Testis (tissue), 3 donors: ENCODE measurements around the gene PHEX. TPM values are rescaled to one million over a fixed set of nuclear protein-coding genes. Genes with fewer than 3 reads are reported as not detected.

Experiments
- DNase-seq: peaks from one replicate; pipeline ENCODE4 v3.0.0-alpha.2; 2019
- H3K27ac ChIP-seq, 2 donors: fragments of 200-600 bp; sonication (generic); one replicate each; pipeline ENCODE4 v1.5.1; 2019
- H3K27me3 ChIP-seq: fragments of 200-600 bp; sonication (generic); one replicate; pipeline ENCODE4 v1.5.1; 2019
- H3K36me3 ChIP-seq: fragments of 200-600 bp; sonication (generic); one replicate; pipeline ENCODE4 v1.5.1; 2017; ENCODE audit warnings: low read depth; ENCODE audit errors: missing control alignments
- H3K4me1 ChIP-seq: fragments of 200-600 bp; sonication (generic); one replicate; pipeline ENCODE4 v1.5.1; 2019
- H3K4me3 ChIP-seq, 2 donors: fragments of 200-600 bp; sonication (generic); one replicate each; pipeline ENCODE4 v1.5.1; 2017 to 2019
- H3K9me3 ChIP-seq: fragments of 200-600 bp; sonication (generic); one replicate; pipeline ENCODE4 v1.5.1; 2017
- POLR2A ChIP-seq: fragments of 450-650 bp; IDR thresholded peaks from one replicate; pipeline ENCODE4 v1.6.1; 2017; ENCODE audit warnings: antibody characterized with exemption, mild to moderate bottlenecking, moderate library complexity
- WGBS, 2 donors: methylation state at CpG; one replicate each; pipeline ENCODE4 v1.1.5; 2018; 5-methylcytosine and 5-hydroxymethylcytosine counted together
- intact Hi-C: fragments of 100-400 bp; cut with DNase I; formaldehyde crosslinking; loops from one replicate; pipeline ENCODE4 v1.15.1; 2023; ENCODE audit warnings: low total_unique reads
- polyA plus RNA-seq: library from polyadenylated mRNA; stranded (reverse); fragments of 350-450 nt; fragmentation: Illumina TruSeq; extraction: RNeasy Lipid Tissue Mini Kit (QIAGEN cat#74804); gene quantifications from one replicate; pipeline ENCODE4 v1.2.3, GENCODE V29; 2014; ENCODE audit warnings: low read depth, low replicate concordance; ENCODE audit not compliant: insufficient read depth
- total RNA-seq, 2 donors: library from RNA; depleted of rRNA; stranded (reverse); fragments of >200 nt; gene quantifications; one replicate each; pipeline ENCODE4 v1.2.3, GENCODE V29; 2016
- TF ChIP-seq, protein P1 (sequence below), 3 experiments: fragments of 450-650 bp in 2 of 3; fragments of 200-600 bp in 1 of 3; sonication (generic) in 1 of 3; IDR thresholded peaks; one replicate each; pipeline ENCODE4 v1.5.1; 2016 to 2019; ENCODE audit warnings: antibody characterized with exemption in 3 of 3, mild to moderate bottlenecking in 2 of 3, moderate library complexity in 1 of 3

Gene PHEX
- total and polyA plus RNA-seq, 3 donors from 2014 or later: 0.24 to 0.37 (median 0.31) TPM

DNA sequence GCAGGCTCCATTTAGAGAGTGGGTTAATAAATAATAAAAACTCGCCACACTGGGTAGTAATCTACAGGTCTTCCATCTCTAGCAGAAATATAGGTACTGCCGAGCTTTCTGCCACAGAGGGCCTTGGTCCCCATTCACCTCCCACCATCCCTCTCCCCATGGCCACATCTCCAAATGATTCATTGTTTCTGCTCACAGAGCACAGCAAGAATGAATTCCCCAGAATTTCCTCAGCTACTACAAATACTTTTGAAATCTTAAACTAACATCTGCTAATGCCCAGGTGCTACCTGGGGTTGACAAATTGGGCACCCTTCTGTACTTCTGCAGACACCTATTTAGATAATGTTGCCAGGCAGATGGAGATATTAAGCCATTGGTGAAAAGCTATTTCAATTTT lies 5.1 kb downstream of the PHEX start:
- WGBS, 2 donors: 71 to 88% methylated on average over 2 of the region's 2 CpGs
- Histone ChIP-seq H3K4me3 (no peak overlapping the region), H3K27me3 (no peaks in the 10 kb centered on the region), H3K36me3 (no peaks in the 10 kb centered on the region), H3K27ac (no peak overlapping the region), H3K4me1 (no peaks in the 10 kb centered on the region), H3K9me3 (no peaks in the 10 kb centered on the region)
- DNase-seq: no peak
- TF ChIP-seq, protein P1, sequence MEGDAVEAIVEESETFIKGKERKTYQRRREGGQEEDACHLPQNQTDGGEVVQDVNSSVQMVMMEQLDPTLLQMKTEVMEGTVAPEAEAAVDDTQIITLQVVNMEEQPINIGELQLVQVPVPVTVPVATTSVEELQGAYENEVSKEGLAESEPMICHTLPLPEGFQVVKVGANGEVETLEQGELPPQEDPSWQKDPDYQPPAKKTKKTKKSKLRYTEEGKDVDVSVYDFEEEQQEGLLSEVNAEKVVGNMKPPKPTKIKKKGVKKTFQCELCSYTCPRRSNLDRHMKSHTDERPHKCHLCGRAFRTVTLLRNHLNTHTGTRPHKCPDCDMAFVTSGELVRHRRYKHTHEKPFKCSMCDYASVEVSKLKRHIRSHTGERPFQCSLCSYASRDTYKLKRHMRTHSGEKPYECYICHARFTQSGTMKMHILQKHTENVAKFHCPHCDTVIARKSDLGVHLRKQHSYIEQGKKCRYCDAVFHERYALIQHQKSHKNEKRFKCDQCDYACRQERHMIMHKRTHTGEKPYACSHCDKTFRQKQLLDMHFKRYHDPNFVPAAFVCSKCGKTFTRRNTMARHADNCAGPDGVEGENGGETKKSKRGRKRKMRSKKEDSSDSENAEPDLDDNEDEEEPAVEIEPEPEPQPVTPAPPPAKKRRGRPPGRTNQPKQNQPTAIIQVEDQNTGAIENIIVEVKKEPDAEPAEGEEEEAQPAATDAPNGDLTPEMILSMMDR (IDR thresholded peaks at IDR 0.05): no peak
- no peak for TF ChIP-seq POLR2A
- intact Hi-C loops: no loop called here

DNA sequence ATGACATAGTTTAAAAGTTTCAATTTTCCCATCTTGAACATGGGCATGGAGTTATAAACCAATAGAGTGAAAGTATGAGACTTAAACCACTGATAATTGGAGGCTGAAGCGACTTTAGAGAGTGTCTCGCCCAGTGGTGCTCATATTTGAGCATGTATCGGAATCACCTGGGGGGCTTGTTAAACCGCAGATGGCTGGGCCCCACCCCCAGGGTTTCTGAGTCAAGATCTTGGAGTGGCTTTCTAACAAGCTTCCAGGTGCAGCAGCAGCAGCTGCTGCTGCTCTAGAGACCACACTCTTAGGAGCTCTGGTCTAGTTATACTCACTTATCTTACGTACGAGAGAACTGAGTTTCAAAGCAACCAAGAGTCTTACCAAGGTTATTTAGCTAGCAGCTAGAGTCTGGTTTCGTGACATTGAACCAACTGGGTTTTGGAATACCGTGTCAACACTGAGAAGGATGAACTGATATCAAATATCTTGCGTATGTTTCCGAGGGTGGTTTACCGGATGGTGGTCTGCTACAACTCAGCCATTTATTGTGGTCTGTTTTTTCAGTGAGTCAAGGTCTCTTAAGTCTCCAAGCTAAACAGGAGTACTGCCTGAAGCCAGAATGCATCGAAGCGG lies 5.9 kb downstream of the PHEX start:
- Histone ChIP-seq H3K4me3 (no peak overlapping the region), H3K4me1 (no peaks in the 10 kb centered on the region), H3K36me3 (no peaks in the 10 kb centered on the region), H3K9me3 (no peaks in the 10 kb centered on the region), H3K27ac (no peak overlapping the region), H3K27me3 (no peaks in the 10 kb centered on the region)
- intact Hi-C loops: no loop called here
- TF ChIP-seq, protein P1 (IDR thresholded peaks at IDR 0.05): no peak
- no peak for TF ChIP-seq POLR2A
- DNase-seq: no peak
- WGBS, 2 donors: 86 to 94% methylated on average over 8 to 13 of the region's 13 CpGs

DNA sequence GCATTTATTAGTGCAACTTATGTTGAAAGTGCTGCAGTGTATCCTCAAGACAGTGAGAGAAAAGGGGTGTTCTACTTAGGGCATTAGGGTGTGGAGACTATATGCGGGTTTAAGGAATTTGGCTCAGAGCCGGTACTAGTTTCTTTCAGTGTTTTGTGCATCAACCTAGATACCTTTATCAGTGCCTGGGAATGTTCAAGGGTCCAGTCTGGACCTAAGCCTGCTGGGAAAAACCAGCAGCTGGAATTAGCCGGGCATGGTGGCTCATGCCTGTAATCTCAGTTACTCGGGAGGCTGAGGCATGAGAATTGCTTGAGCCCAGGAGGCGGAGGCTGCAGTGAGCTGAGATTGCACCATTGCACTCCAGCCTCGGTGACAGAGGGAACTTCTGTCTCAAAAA lies 7.4 kb downstream of the PHEX start:
- TF ChIP-seq, protein P1 (IDR thresholded peaks at IDR 0.05): no peak
- no peak for TF ChIP-seq POLR2A
- intact Hi-C loops: no loop called here
- H3K4me3 ChIP-seq: no peak overlapping the region
- 81 to 86% methylated on average over 5 to 6 of the region's 6 CpGs for WGBS, 2 donors
- H3K27me3 ChIP-seq: no peaks in the 10 kb centered on the region
- H3K4me1 ChIP-seq: no peaks in the 10 kb centered on the region
- no peak for DNase-seq
- H3K27ac ChIP-seq: no peak overlapping the region
- H3K9me3 ChIP-seq: no peaks in the 10 kb centered on the region
- H3K36me3 ChIP-seq: no peaks in the 10 kb centered on the region

DNA sequence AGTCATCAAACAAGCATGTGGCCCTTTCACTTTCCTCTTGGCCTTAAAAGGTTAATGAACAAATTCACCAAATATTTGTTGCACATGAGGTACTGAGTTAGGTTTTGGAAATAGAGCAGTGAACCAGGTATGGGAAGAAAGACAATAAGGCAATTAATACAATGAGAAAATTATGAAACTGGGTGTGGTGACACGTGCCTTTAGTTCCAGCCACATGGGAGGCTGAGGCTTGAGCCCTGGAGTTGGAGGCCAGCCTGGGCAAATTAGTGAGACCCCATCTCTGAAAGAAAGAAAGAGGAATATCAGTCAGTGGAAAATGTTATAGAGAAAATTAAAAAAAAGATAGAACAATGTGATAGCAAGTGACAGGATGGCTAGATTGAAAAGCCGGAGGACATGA lies 8.1 kb downstream of the PHEX start:
- Histone ChIP-seq H3K4me1 (no peaks in the 10 kb centered on the region), H3K27ac (no peak overlapping the region), H3K9me3 (no peaks in the 10 kb centered on the region), H3K4me3 (no peak overlapping the region), H3K36me3 (no peaks in the 10 kb centered on the region), H3K27me3 (no peaks in the 10 kb centered on the region)
- intact Hi-C loops: no loop called here
- TF ChIP-seq POLR2A: no peak
- TF ChIP-seq, protein P1 (IDR thresholded peaks at IDR 0.05): no peak
- DNase-seq: no peak
- 86 to 93% methylated on average over 2 of the region's 2 CpGs for WGBS, 2 donors

DNA sequence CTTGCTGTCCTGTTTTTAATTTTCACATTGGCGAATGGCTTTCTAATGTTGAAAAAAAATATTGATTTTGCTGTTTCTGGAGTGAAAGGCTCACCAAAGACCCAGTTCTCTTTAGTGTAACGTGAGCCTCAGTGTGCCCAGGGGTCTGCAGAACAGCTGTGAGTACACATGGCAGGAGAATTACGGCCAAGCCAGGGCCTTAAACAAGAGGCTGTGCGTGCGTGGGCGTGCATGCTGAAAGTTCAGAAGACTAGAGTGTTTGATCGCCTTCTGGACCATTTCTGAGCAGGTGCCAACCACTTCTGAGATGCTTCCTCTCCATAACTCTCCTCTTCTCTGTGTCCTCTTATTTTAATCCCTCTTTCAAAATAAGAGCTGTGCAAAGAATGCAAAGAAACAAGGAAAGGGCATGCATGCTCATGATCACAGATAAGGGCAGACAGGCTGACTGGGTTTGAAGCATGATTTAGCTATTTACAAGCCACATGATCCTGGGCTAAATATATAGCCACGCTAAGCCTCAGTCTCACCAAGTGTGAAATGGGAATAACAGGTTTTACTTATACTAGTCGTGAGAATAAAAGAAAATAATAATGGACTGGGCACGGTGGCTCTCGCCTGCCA lies 9.9 kb downstream of the PHEX start:
- no peaks in the 10 kb centered on the region for H3K36me3 ChIP-seq
- H3K27me3 ChIP-seq: no peaks in the 10 kb centered on the region
- no peak for DNase-seq
- no peak overlapping the region for H3K4me3 ChIP-seq
- no peaks in the 10 kb centered on the region for H3K4me1 ChIP-seq
- TF ChIP-seq POLR2A: no peak
- TF ChIP-seq, protein P1 (IDR thresholded peaks at IDR 0.05): no peak
- no peak overlapping the region for H3K27ac ChIP-seq
- H3K9me3 ChIP-seq: no peaks in the 10 kb centered on the region
- intact Hi-C loops: no loop called here
- WGBS, 2 donors: 79 to 85% methylated on average over 7 to 11 of the region's 11 CpGs
